ENCODE data around the gene MORN3.

DNA sequence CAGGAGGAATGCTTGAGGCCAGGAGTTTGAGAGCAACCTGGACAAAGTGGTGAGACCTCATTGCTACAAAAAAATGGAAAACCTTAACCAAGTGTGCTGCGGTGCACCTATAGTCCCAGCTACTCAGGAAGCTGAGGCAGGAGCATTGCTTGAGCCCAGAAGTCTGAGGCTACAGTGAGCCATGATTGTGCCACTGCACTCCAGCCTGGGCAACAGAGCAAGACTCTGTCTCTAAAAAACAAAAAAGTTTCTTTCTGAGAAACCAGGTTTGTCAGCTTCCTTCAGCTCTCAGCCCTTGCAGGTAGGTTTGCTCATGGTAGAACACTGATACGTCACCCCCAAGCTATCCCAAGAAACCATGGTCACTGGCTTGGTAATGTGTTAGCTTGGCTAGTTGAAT, 20.0 kb upstream of the MORN3 start:
- TF ChIP-seq SUZ12 (IDR thresholded peaks at IDR 0.05; ENCODE audit: extremely low read depth, insufficient read depth, insufficient read length), result no peak
- no peak for TF ChIP-seq ZNF274 (IDR thresholded peaks at IDR 0.05; ENCODE audit: low read depth, low read length)

Data from NT2/D1 (cell line).